Adrenal gland (tissue), 5 donors: ENCODE data around the gene PPIL6.

ENCODE experiments used
- POLR2A ChIP-seq, 2 donors: fragments of 450-650 bp; IDR thresholded peaks; one replicate each; pipeline ENCODE4 v1.6.1; 2017; ENCODE audit warnings: antibody characterized with exemption in 2 of 2, mild to moderate bottlenecking in 2 of 2, moderate library complexity in 1 of 2
- TF ChIP-seq, protein P1 (sequence below), 6 experiments: fragments of 450-650 bp in 4 of 6; fragments of 200-600 bp in 2 of 6; sonication (generic) in 1 of 6; IDR thresholded peaks; 1 replicate in 5 of 6; 2 replicates in 1 of 6; pipeline versions ENCODE4 v1.5.1 to v1.8.0; 2016 to 2021; ENCODE audit warnings: antibody characterized with exemption in 6 of 6, mild to moderate bottlenecking in 2 of 6, moderate library complexity in 1 of 6
- donor health status: DM: no; HTN: no; CAD: no.

DNA sequence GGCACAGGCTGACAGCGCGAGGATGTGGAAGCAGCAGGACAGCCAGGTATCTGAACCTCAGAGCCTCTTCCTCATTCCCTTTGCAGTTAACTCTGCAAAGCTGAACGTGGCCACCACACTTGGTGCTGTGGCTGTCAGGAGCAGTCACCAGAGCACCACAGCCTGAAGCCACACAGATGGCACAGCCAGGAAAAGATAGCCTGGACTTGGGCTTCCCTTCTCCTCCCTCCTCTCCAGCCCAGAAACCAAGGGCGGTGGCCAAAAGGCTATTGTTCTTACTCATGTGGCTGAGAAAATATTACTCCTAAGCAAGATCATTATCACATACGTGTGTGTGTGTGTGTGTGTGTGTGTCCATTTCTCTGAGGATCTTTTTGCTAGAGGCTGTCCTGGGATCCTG lies 97.9 kb downstream of the PPIL6 start:
- no peak for TF ChIP-seq POLR2A (IDR thresholded peaks at IDR 0.05)
- TF ChIP-seq, protein P1, sequence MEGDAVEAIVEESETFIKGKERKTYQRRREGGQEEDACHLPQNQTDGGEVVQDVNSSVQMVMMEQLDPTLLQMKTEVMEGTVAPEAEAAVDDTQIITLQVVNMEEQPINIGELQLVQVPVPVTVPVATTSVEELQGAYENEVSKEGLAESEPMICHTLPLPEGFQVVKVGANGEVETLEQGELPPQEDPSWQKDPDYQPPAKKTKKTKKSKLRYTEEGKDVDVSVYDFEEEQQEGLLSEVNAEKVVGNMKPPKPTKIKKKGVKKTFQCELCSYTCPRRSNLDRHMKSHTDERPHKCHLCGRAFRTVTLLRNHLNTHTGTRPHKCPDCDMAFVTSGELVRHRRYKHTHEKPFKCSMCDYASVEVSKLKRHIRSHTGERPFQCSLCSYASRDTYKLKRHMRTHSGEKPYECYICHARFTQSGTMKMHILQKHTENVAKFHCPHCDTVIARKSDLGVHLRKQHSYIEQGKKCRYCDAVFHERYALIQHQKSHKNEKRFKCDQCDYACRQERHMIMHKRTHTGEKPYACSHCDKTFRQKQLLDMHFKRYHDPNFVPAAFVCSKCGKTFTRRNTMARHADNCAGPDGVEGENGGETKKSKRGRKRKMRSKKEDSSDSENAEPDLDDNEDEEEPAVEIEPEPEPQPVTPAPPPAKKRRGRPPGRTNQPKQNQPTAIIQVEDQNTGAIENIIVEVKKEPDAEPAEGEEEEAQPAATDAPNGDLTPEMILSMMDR (IDR thresholded peaks at IDR 0.05) = no peak
